OCI-LY3 (cell line): ENCODE measurements around the gene FYB1.

ENCODE experiments used
- H2AFZ ChIP-seq: fragments of 200-600, 300-600 bp; shearing (Covaris generic); 2 replicates; pipeline ENCODE4 v1.6.0; 2014; ENCODE audit warnings: antibody characterized with exemption, low read depth, low read length
- H3K27ac ChIP-seq: fragments of 200-600, 300-600 bp; sonication (generic); 2 replicates; pipeline ENCODE4 v1.5.1; 2014; ENCODE audit warnings: mild to moderate bottlenecking, low read length, moderate library complexity, mixed read lengths
- H3K27me3 ChIP-seq: fragments of 200-600, 300-600 bp; sonication (generic); 2 replicates; pipeline ENCODE4 v1.6.1; 2014; ENCODE audit warnings: low read depth, low read length, mixed read lengths
- H3K36me3 ChIP-seq: fragments of 200-600, 300-600 bp; sonication (generic); replicated peaks from 2 replicates; pipeline ENCODE3; 2014; ENCODE audit warnings: low read depth, low read length, mixed read lengths
- H3K4me1 ChIP-seq: fragments of 300-600, 200-600 bp; sonication (generic); 2 replicates; pipeline ENCODE4 v1.6.1; 2014; ENCODE audit warnings: low read length, mixed read lengths
- H3K4me2 ChIP-seq: fragments of 200-600, 300-600 bp; sonication (generic); 2 replicates; pipeline ENCODE4 v1.6.1; 2014; ENCODE audit warnings: low read length, mixed read lengths
- H3K4me3 ChIP-seq: fragments of 300-600, 200-600 bp; sonication (generic); 2 replicates; pipeline ENCODE4 v1.5.1; 2014; ENCODE audit warnings: antibody characterized with exemption, mild to moderate bottlenecking, low read length, moderate library complexity
- H3K79me2 ChIP-seq: fragments of 300-600, 200-600 bp; shearing (Covaris generic); 2 replicates; pipeline ENCODE4 v1.6.1; 2014; ENCODE audit warnings: mild to moderate bottlenecking, low read length, mixed read lengths
- H3K9ac ChIP-seq: fragments of 300-600, 200-600 bp; shearing (Covaris generic); 2 replicates; pipeline ENCODE4 v1.6.0; 2014; ENCODE audit warnings: mild to moderate bottlenecking, low read length, moderate library complexity
- H3K9me3 ChIP-seq: fragments of 200-600, 300-600 bp; shearing (Covaris generic); 2 replicates; pipeline ENCODE4 v1.6.1; 2014; ENCODE audit warnings: low read length, mixed read lengths; ENCODE audit not compliant: insufficient read depth
- H4K20me1 ChIP-seq: fragments of 200-600, 300-600 bp; sonication (generic); 2 replicates; pipeline ENCODE4 v1.6.1; 2016; ENCODE audit warnings: low read length, mixed read lengths; ENCODE audit not compliant: insufficient read depth
- EZH2phosphoT487 ChIP-seq: fragments of 200-600 bp; shearing (Covaris generic); IDR thresholded peaks from 2 replicates; pipeline ENCODE4 v1.6.1; 2018; ENCODE audit warnings: antibody characterized with exemption, mixed run types, low read depth
- TF ChIP-seq, protein P1 (sequence below): fragments of 200-600, 300-600 bp; sonication (generic); IDR thresholded peaks from 2 replicates; pipeline ENCODE4 v1.5.1; 2014; ENCODE audit warnings: antibody characterized with exemption, low read length, low read depth

The FYB1 gene

DNA sequence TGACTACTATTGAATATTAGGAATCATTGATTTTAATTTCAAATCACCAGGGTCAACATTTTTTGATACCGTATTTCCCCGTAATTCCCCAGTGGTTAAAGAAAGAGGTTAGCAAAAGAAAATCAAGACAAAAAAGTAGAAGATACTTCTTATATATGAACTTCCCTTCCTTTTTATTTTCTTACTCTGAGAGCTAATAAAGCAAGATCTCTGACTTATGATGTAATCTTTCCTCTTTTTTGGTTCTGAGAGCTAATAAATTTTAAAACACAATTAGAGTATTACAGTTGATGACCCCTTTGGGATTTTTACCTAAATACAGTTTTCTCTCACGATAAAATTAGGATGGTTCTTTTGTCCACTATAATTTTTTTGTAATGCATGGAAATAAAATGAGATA lies 9.2 kb upstream of the FYB1 start:
- Histone ChIP-seq H3K9me3 (no peaks in the 10 kb centered on the region), H3K4me2 (no peak overlapping the region), H3K9ac (no peak overlapping the region), H3K4me1 (no peaks in the 10 kb centered on the region), H3K27me3 (no peaks in the 10 kb centered on the region), H3K79me2 (no peaks in the 10 kb centered on the region), H3K36me3 (no peaks in the 10 kb centered on the region), H4K20me1 (no peaks in the 10 kb centered on the region), H3K27ac (no peak overlapping the region), H3K4me3 (no peak overlapping the region), H2AFZ (no peak overlapping the region)
- no peak for TF ChIP-seq EZH2phosphoT487
- TF ChIP-seq, protein P1, sequence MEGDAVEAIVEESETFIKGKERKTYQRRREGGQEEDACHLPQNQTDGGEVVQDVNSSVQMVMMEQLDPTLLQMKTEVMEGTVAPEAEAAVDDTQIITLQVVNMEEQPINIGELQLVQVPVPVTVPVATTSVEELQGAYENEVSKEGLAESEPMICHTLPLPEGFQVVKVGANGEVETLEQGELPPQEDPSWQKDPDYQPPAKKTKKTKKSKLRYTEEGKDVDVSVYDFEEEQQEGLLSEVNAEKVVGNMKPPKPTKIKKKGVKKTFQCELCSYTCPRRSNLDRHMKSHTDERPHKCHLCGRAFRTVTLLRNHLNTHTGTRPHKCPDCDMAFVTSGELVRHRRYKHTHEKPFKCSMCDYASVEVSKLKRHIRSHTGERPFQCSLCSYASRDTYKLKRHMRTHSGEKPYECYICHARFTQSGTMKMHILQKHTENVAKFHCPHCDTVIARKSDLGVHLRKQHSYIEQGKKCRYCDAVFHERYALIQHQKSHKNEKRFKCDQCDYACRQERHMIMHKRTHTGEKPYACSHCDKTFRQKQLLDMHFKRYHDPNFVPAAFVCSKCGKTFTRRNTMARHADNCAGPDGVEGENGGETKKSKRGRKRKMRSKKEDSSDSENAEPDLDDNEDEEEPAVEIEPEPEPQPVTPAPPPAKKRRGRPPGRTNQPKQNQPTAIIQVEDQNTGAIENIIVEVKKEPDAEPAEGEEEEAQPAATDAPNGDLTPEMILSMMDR = no peak

DNA sequence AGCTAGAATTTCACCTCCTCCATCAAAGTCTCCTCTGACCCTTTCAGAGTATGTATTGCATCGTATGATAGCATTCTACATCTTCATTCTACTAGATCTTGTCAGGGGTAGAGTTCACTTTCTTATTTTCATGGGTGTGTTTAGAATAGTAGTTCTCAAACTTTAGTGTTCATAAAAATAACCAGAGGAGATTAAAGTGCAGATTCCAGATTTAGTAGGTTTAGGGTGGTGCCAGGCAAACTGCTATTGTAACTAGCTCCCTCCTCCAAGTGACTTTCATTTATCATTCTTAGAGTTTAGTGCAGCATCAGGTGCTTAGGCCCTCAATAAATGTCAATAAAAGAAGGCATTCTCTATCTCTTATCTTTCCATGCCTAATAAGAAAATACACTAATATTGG lies 7.2 kb upstream of the FYB1 start:
- Histone ChIP-seq H2AFZ (no peak overlapping the region), H3K36me3 (no peaks in the 10 kb centered on the region), H3K27me3 (no peaks in the 10 kb centered on the region), H3K4me1 (no peaks in the 10 kb centered on the region), H4K20me1 (no peaks in the 10 kb centered on the region), H3K27ac (no peak overlapping the region), H3K9me3 (no peaks in the 10 kb centered on the region), H3K4me2 (no peak overlapping the region), H3K79me2 (no peaks in the 10 kb centered on the region), H3K4me3 (no peak overlapping the region), H3K9ac (no peak overlapping the region)
- TF ChIP-seq, protein P1 = no peak
- no peak for TF ChIP-seq EZH2phosphoT487

DNA sequence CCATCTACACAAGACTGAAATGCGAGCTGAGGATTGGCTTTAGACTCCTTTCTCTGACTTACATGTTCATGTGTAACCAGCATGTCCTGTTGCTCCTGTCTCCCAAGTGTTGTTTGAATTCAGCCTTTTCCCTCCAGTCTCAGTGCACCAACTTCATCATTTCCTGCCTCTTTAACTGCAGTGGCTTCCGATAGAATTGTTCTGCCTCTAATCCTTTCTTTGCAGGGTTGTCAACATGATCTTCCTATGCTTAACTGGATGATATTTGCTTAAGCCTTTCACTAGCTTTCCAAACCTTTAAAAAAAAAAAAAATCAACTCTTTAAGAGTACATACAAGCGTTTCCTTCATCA lies 6.7 kb upstream of the FYB1 start:
- no peaks in the 10 kb centered on the region for H3K36me3 ChIP-seq
- H3K4me2 ChIP-seq = no peak overlapping the region
- H3K27me3 ChIP-seq = no peaks in the 10 kb centered on the region
- H3K27ac ChIP-seq = no peak overlapping the region
- TF ChIP-seq, protein P1 = no peak
- no peak for TF ChIP-seq EZH2phosphoT487
- no peaks in the 10 kb centered on the region for H3K4me1 ChIP-seq
- H3K4me3 ChIP-seq = no peak overlapping the region
- H3K9me3 ChIP-seq = no peaks in the 10 kb centered on the region
- H2AFZ ChIP-seq = no peak overlapping the region
- H4K20me1 ChIP-seq = no peaks in the 10 kb centered on the region
- no peaks in the 10 kb centered on the region for H3K79me2 ChIP-seq
- no peak overlapping the region for H3K9ac ChIP-seq

DNA sequence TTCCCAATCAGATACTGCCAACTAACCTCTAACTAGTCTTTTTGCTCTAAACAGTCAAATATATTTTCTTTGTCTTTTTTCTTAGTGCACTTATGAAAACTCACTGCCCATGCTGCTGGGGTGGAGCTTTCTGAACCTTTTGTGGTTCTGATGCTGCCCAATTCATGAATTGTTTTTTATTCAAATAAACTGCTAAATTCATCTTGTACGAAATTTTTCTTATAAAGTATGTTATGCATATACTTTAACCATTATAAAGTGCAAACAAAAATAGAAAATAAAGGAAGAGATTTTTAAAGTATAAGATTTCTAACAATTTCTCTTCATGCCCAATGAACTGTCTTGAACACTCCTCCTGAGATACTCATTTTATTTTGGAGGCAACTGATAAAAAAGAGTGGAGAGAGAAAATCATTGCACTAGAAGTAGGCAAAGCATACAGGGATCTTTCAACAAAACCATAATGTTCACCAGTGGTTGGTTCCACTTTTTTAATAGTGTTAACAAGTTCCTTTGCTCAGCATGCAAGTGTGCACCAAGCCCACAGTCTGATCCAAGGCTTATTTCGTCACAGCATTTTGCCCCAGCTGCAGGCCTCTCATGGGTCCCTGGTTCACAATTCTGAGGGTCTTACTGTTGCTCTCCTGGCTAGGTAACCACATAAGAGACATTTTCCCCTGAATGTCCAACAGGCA lies 6.2 kb upstream of the FYB1 start:
- Histone ChIP-seq H2AFZ (no peak overlapping the region), H3K27me3 (no peaks in the 10 kb centered on the region), H3K4me1 (no peaks in the 10 kb centered on the region), H3K27ac (no peak overlapping the region), H3K36me3 (no peaks in the 10 kb centered on the region), H3K9ac (no peak overlapping the region), H3K4me3 (no peak overlapping the region), H3K4me2 (no peak overlapping the region), H3K79me2 (no peaks in the 10 kb centered on the region), H3K9me3 (no peaks in the 10 kb centered on the region), H4K20me1 (no peaks in the 10 kb centered on the region)
- no peak for TF ChIP-seq EZH2phosphoT487
- TF ChIP-seq, protein P1 = no peak
